GM19025 (cell line): Measurements from ENCODE around the gene INHBB.
"Not testable (repeated sequence)": the region's sequence is repeated elsewhere in the genome, so short reads cannot be mapped to it uniquely, and the experiment has no call there.

Experiments used
- ATAC-seq: cut with Tn5 transposase; IDR thresholded peaks from one replicate; pipeline ENCODE4 v1.9.1; 2021; ENCODE audit warnings: mild to moderate bottlenecking, low read depth, moderate library complexity; ENCODE audit not compliant: unreplicated experiment

The INHBB gene

DNA sequence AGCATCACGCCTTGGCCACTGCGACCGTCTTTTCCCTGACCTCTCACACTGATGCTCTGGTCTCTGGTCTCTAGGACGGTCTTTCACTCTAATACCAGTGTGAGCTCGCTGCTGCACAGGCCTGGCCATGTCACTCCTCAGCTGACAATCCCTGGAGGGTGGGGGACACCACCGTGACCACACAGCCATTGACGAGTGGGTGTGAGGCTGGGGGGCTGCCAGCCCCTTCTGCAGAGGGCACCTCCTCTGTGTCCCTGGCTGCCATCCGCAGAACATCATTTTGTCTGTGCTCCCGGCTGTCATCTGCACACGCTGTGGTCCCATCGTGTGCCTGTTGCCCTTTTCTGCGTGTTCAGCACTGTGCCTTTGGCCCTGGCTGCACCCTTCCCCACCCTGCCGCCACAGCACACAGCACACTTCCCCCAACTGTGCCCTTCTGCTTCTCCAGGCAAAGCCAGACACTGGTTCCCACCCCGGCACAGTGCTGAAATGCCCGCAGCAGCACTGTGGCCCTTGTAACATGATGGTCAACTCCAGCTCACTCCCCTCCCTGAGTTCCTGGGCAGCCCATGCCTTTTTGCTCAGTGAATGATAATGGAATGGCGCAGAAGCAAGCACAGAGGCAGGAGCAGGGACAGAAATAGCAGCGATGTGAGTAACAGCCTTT, 30.4 kb upstream of the INHBB start:
- ATAC-seq: no peak

DNA sequence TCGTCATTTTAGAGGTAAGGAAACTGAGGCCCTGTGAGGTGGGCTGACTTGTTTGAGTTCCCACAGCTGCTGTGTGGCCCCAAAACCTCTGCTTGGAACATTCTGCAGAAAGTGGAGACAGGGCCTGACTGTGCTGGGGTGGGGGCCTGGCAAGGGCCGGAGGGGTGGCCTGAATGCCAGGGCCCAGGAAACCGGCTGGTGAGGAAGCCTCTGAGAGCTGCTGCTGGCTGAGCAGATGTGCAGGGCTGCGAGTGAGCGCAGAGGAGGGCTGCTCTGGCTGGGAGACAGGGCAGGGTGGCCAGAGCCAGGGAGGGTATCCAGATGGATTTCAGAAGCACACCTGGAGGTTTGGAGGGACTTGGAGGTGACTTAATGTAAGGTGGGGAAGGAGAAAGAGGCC, 29.9 kb upstream of the INHBB start:
- no peak for ATAC-seq

DNA sequence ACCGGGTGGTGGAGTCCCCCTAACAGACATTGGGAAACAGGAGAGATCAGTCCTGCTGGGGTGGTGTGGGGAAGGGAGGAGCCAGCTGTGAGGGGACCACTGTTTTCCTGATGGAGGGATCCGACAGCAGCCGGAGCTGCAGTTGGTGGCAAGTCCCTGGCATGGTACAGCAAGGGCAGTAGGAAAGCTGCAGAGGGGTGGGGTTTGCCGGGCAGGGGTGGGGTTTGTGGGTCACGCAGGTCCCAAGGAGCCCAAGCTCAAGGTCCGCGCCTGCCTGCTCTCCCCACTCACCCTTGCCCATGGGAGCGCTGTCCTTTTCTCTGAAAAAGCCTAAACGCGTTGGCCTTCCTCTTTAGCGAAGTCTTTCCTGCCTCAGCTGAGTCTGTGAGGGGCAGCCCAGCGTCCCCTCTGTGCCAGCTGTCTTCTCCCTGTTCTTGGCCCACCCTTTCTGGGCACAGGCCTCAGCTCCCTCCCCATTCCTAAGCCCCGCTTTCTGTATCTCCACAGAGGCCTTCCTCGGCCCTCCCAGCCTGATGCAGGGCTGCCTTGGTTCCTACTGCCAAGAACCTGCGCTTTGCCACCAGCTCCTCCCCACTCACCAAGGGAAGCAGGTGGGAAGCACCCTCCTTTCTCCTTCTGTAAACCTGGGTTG, 29.3 kb upstream of the INHBB start:
- no peak for ATAC-seq

DNA sequence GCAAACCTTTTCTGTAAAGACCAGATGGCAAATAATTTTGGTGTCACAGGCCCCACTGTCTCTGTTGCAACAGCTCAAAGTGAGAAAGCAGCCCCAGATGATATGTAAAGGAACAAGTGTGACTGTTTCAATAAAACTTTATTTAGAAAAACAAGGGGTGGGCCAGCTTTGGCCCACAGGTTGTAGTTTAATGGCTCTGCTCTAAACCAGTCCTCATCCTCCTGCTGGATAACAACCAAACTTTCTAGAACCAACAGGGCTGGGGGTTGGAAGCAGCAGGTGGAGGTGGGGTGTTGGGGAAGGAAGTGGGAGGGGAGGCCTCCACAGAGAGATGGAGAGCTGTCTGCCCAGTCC, 28.8 kb upstream of the INHBB start:
- no peak for ATAC-seq

DNA sequence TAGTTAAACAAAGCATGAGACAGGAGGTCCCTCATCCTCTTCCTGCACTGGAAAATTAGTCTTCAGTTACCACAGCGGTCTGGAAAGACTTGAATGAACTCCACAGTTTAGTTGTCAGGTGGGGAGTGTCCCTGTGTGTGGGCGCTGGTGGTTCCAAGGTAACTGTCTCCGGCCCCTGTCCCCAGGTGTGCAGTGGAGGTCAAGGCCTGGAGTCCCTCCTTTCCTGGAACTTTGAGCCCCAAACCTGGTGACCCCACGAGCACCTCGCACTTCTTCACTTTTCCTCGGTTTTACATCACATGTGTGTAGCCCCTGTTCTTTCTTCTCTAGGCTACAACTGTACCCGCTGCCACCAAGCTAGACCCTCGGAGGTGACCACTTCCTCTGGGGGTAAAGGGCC, 28.0 kb upstream of the INHBB start:
- no peak for ATAC-seq

DNA sequence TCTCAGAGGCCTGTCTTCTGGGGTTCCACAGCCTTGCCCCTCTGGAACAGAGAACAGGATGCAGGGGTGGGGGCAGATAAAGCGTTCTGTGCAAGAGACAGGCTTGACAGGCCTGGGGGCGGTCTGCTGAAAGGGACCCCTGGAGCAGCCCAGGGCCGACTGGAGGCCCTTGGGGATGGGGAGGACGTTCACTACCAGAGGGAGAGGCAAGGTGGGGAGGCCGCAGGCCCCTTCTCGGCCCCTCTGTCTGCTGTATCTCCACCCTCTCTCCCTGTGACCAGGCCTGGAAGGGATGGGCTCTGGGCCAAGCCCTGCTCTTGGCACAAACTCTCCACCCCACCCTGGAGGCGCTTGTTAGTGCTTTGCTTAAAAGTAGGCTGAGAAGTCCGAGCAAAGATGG, 27.3 kb upstream of the INHBB start:
- ATAC-seq: no peak

DNA sequence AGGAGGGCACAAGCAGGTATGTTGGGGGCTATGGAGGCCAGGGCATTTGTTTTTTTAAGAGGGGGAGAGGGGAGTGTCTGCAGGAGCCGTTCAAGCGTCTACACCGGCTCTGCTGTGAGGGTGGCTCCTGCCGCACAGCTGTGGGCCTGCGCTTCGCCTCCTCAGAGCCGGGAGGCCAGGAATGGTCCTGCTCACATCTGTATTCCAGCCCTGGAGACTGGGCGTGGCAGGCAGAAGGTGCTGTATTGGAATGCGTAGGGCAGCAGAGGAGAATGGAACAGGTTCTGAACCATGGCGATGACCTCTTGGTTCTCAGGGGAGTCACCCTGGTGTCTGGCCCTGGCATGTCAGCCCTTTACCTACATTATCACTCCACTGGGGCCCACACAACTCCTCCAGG, 26.8 kb upstream of the INHBB start:
- no peak for ATAC-seq

DNA sequence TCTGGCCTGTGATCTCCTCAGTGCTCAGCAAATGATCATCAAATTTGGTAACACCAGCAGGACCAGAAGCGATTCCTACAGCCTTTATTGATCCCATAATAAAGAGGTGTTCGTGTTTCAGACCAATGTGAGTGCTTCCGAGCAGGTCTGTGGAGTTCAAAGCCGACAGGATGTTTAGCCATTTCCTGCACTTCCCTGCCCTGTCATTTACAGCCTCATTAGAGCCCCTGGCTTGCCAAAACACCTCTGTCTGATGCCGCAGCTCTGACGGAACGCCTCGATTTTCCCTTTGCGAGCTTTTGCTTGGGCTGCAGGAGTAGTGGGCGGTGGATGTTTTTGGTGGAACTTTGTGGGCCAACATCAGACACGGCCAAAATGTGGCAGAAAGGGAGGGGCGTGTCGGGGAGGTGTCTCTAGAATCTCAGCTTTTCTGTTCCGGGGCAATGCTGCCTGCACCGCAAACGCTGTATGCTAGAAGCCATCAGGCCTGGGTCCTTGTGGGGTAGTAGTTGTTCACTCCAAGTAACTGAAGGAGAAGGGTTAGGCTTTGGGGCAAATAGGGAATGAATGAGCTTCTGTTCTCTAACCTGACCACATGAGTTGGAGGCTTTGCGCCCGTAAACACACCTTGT, 26.1 kb upstream of the INHBB start:
- no peak for ATAC-seq

DNA sequence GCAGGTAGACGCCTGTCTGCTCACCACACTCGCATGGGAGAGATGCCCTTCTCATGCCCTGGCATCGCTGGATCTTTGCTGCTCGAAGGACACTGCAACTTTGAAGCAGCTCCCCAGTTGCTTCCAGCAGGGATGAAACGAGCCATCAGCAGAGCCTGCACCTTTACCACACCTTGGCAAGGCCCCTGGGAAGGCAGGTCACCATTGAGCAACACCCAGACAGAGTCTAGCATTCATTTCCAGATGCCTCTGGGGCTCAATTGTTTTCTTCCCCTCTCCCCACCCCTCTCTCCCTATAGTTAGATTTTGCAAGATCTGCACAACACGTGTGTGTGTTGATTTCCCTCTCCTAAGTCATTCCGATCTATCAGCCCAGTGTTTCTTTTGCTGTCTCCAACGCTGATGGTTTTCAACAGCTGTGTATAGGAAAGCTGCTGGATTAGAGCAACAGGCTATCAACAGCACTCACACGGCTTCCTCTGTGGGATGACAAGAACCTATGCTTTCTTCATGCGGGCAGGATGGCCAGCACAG, 25.6 kb upstream of the INHBB start:
- no peak for ATAC-seq

DNA sequence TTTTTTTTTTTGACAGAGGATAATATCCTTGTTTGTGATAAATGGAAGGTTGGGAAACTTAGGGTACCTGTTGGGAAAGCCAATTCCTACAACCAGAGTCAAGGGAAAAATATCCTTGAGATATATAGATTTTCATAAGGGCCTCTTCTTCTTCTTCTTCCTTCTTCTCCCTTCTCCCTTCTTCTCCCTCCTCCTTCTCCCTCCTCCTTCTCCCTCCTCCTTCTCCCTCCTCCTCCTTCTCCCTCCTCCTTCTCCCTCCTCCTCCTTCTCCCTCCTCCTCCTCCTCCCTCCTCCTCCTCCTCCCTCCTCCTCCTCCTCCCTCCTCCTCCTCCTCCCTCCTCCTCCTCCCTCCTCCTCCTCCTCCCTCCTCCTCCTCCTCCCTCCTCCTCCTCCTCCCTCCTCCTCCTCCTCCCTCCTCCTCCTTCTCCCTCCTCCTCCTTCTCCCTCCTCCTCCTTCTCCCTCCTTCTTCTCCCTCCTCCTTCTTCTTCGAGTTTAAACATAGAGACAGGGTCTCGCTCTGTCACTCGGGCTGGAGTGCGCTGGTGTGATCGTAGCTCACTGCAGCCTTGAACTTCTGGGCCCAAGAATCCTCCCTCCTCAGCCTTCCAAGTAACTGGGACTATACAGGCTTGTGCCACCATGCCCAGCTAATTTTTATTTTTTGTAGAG, 24.9 kb upstream of the INHBB start:
- ATAC-seq: not testable (repeated sequence)

DNA sequence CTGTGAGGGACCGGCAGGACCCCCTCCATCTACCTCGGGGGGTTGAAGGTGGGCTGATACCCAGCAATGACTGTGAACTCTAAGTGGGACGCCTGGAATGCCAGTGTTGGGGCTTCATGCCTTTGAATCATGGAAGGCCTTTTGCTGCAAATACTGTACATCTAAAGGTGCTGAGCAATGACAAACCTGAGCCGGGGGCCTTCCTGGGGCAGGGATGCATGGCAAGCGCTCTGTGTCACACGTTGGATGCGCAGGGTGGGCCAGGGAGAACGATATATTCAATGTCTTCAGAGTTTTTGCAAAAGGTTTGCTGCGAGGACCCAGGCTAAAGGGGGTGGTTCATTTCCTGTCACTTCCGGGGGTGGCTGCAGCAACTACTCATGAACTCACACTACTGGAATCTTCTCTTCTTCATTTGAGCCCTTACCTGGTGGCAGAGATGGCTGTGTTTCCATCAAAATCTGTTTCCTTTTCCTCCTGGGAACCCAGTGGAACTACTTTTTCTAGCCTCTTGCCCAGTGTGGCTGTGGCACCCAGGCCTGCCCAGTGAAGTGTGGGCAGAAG, 24.1 kb upstream of the INHBB start:
- ATAC-seq: no peak

DNA sequence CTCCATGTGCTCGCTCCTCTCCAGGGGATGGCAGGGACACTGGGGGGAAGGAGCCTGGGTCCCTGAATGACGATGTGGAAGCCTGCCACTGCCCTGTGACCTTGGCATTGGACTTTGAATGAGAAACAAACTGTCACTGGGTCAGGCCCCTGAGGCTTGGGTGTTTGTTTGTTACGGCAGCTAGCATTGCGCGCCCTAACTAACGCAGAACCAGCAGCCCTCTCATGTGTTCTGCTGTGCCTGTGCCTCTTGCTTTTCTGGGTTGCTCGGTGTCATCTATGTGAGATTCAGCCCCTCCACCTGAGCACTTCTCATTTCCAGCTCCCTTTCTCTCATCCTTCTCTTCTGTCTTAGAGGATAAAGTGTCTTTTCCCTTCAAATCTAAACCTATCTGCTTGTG, 23.6 kb upstream of the INHBB start:
- no peak for ATAC-seq

DNA sequence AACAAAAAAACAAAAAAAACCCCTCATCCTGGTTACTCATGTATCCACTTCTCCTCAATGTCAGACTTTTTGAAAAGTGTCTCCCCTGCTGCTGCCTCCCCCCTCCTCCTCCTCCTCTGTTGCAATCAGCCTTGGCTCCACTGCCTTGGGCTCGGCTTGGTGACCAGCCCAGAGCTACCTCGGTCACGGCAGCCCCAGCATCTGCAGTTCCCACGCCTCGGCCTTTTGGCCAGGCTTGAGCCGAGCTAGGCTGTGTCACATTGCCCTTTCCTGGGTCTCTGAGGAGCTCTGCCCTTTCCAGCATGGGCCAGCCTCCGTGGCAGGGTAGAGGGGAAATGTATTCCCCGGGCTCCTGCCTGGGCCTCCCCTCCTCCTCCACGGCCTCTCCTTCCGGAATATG, 22.7 kb upstream of the INHBB start:
- no peak for ATAC-seq

DNA sequence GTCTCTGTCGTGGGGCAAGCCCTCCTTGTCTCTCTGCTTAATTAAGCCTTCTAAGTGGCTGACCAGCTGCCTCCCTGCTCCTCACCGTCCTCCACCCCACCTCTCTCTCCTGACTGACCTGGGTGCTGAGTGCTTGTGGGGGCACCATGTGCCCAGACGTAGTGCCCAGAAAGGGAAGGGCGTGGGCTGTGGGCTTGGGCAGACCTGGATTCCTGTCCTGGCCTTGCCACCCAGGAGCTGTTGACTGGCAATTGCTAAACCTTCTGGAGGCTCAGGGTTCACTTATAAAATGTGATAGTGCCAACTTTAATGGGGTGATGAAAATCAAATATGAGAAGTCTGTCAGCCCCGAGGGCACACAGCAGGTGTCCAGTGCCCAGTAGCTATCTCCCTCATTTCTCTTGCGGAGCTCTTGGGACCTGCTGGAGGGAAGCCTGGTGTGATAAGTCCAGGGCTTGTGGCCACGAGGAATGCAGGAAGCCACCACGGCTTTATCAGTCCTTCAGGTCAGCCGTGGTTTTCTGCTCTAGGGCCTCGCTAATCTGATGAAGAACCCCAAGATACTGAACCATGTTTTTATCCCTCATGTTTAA, 22.0 kb upstream of the INHBB start:
- ATAC-seq: no peak

DNA sequence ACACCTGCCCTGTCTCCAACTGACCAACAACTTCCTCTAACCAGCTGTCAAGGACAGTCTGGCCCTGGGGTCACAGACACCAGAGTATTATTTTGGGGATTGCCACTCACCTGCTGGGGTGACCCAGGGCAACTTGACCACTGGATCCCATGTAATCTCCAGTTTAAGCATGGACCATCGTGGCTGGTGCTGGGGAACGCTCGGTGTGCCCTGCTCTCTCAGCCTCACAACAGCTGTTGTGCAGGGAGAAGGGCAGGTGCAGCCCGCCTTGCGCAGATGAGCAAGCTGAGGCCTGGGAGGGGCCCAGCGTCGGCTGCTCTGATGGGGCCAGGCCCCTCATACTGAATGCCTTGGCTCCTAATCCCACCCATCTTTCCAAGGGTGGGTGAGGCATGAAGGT, 21.0 kb upstream of the INHBB start:
- no peak for ATAC-seq

DNA sequence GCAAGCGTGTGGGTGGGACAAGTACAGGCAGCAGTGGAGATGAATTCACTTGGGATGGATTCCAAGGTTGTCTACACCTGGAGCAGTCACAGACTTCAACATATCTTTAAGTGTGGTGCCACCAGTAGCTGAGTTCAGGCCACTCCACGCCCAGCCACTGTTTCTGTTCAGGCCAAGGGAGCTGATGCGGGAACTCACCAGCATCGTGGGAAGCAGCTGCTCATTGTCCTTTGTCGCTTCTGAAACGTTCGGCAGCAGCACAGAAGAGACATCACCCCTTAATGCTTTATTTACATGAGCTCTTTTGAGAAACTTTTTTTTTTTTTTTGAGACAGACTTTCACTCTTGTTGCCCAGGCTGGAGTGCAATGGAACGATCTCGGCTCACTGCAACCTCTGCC, 19.9 kb upstream of the INHBB start:
- no peak for ATAC-seq

DNA sequence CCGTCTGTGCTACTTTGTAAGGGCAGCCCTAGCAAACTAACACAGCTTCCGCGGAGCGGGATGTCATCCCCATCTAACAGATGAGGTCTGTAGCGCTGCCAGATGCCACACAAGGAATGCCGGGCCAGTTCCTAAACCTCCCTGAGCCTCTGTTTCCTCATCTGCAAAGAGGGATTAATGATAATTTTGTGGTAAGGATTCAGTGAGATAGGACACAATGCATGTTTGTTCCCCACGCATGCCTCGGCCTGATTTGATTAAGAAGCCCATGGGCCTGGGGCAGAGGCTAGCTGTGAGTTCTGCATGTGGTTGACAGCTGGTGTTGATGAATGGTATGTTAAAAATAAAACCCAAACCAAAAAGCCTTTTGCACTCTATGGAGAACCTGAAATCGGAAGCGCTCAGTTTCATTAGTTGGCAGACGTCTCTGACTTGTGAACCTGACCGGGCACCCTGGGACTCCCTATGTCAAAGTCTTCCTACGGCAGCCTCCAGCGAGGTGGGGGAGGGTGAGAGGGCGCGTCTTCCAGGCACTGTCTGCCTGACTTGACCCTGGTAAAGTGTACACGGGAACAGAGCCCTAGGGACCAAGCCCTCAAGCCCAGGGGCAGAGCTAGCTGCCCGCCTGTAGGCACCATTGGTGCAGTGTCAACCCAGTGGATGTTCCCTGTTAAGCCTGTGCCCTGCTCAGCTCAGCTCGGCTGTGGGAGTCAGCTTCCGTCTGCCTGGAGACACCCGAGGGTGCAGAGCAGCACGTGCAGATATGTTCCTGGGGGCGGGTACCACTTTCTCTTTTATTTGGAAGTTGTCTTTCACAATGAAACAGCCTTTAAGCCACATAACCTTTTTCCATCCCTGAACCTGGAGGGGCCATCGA, 14.8 kb upstream of the INHBB start:
- no peak for ATAC-seq

DNA sequence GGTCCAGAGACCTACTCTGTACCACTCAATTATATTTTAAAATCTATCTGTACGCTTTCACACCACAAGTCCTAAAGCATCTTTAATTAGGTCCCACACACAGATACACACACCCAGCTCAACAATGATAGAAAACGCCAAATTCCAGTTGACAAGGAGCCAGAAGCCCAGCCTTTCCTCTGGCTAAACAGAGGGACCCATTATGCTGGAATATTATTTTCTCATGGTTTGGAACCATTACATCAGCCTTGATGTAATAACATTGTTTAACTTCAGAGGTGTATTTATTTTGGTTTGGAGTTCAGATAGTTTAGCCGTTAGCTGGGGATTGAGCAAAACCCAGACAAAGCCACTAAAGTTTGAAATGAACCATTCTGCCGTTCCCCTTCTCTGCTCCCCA, 14.0 kb upstream of the INHBB start:
- no peak for ATAC-seq

DNA sequence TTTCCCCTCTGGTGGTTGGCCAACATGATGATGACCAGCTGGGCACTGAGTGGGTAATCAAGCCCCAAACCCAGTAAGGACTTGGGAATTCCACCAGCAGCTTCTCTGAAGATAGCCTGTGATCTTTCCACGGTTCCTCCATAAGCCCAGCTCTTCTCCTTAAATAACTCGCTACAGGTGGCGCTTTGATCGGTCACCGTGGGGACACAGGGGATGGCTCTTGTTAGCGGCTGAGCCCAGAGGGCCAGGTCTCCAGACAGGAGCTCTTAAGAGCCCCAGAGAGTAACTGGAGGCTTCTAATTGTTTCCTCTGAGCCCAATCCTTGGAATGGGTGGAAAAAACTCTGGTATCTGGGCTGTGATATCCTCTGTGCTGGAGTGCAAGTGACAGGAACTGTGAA, 13.6 kb upstream of the INHBB start:
- no peak for ATAC-seq

DNA sequence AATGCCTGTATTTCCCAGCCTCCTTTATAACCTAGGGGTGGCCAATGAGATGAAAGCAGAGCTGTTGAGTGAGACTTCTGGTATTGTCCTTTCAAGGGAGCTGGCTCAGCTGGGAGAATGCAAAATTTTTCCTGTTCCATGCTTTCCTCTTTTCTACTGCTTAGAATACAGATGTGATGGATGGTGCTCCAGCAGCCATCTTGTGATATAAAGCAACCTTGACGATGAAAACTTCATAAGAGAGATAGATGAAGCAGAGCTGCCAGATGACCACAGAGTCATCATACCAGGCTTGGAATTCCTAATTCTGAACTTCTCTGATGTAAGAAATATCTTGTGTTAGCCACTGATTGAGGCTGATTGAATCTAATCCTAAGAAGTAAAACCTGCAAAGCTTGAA, 11.9 kb upstream of the INHBB start:
- ATAC-seq: no peak
